Spleen (tissue), 11 donors: ENCODE results near the gene CARHSP1. TPM values are rescaled to one million over a fixed set of nuclear protein-coding genes. Genes with fewer than 3 reads are reported as not detected.

Experiments
- DNase-seq: peaks from one replicate; pipeline ENCODE4 v3.0.0-alpha.2; 2020
- H3K27ac ChIP-seq, 8 donors: fragments of 200-600 bp; sonication (generic) in 7 of 8; 1 replicate in 4 of 8; 2 replicates in 4 of 8; pipeline versions ENCODE4 v1.5.0 to v1.8.0; 2016 to 2021; ENCODE audit warnings: inconsistent platforms in 4 of 8, mild to moderate bottlenecking in 4 of 8, moderate library complexity in 1 of 8
- H3K27me3 ChIP-seq, 7 donors: fragments of 200-600 bp; sonication (generic) in 6 of 7; replicated peaks in 1 of 7; 1 replicate in 4 of 7; 2 replicates in 3 of 7; pipeline versions ENCODE4 v1.5.0 to v1.8.0; 2016 to 2021; ENCODE audit warnings: inconsistent platforms in 3 of 7, mild to moderate bottlenecking in 1 of 7
- H3K36me3 ChIP-seq, 6 donors: fragments of 200-600 bp; sonication (generic) in 5 of 6; 1 replicate in 4 of 6; 2 replicates in 2 of 6; pipeline versions ENCODE4 v1.5.0 to v1.8.0; 2016 to 2021; ENCODE audit warnings: inconsistent platforms in 2 of 6
- H3K4me1 ChIP-seq, 6 donors: fragments of 200-600 bp; sonication (generic) in 5 of 6; 1 replicate in 3 of 6; 2 replicates in 3 of 6; pipeline versions ENCODE4 v1.5.0 to v1.8.0; 2016 to 2021; ENCODE audit warnings: inconsistent platforms in 3 of 6
- H3K4me3 ChIP-seq, 8 donors: fragments of 200-600 bp; sonication (generic) in 7 of 8; 1 replicate in 4 of 8; 2 replicates in 4 of 8; pipeline versions ENCODE4 v1.5.0 to v1.8.0; 2016 to 2021; ENCODE audit warnings: inconsistent platforms in 4 of 8, mild to moderate bottlenecking in 4 of 8, moderate library complexity in 2 of 8
- H3K9me3 ChIP-seq, 8 donors: fragments of 200-600 bp; sonication (generic) in 7 of 8; 1 replicate in 4 of 8; 2 replicates in 4 of 8; pipeline versions ENCODE4 v1.5.0 to v1.8.0; 2016 to 2021; ENCODE audit warnings: inconsistent platforms in 4 of 8
- POLR2A ChIP-seq, 3 donors: fragments of 450-650 bp; IDR thresholded peaks; one replicate each; pipeline ENCODE4 v1.5.1; 2017; ENCODE audit warnings: antibody characterized with exemption in 3 of 3, mild to moderate bottlenecking in 1 of 3
- POLR2AphosphoS5 ChIP-seq, 3 donors: sonication (generic); formaldehyde crosslinking; IDR thresholded peaks; one replicate each; pipeline ENCODE4 v1.5.1; 2017; ENCODE audit warnings: antibody characterized with exemption in 3 of 3
- WGBS, 5 donors: extraction: QIAGEN DNeasy Blood & Tissue Kit in 3 of 5; methylation state at CpG; one replicate each; pipeline versions ENCODE4 v1.1.5 to v1.1.7; 2013 to 2018; 5-methylcytosine and 5-hydroxymethylcytosine counted together
- intact Hi-C: fragments of 100-400 bp; cut with DNase I; formaldehyde crosslinking; loops from one replicate; pipeline ENCODE4 v1.15.0; 2023; ENCODE audit warnings: low total_unique reads
- polyA plus RNA-seq, 3 donors: library from polyadenylated mRNA; stranded (reverse); fragments of 200-250 nt; gene quantifications; one replicate each; pipeline ENCODE4 v1.2.1, GENCODE V29; 2013
- total RNA-seq, 7 donors: library from RNA; depleted of rRNA in 3 of 7; stranded (reverse); fragments of >200 nt in 3 of 7; fragmentation: NEBNext Ultra II Directional in 4 of 7; extraction: Animal tissue kit (Norgen Biotek cat#: 25700) in 4 of 7; gene quantifications; one replicate each; pipeline versions ENCODE4 v1.1.0 to v1.2.1, GENCODE V29; 2016 to 2021
- TF ChIP-seq, protein P1 (sequence below), 11 experiments: fragments of 200-600 bp in 7 of 11; fragments of 450-650 bp in 4 of 11; sonication (generic) in 4 of 11; IDR thresholded peaks in 8 of 11; conservative IDR thresholded peaks in 3 of 11; 1 replicate in 7 of 11; 2 replicates in 4 of 11; pipeline versions ENCODE4 v1.4.0 to v1.8.0; 2016 to 2021; ENCODE audit warnings: antibody characterized with exemption in 11 of 11, inconsistent platforms in 4 of 11, mild to moderate bottlenecking in 1 of 11
- donor health status: healthy with polysubstance abuse.
- donor health status: DM: no; HTN: no; CAD: no; lungs with moderate emphysema.
- donor health status: DM: no; HTN: no; CAD: no.
- donor health status: Bipolar disorder and iron deficiency.
- donor health status: healthy.
- donor health status: DM: no; HTN: no; CAD: no.
- donor health status: DM: yes; HTN: yes; CAD: no.

Gene CARHSP1
- total and polyA plus RNA-seq, 10 donors, result 42.6 to 98.0 (median 55.7) TPM

DNA sequence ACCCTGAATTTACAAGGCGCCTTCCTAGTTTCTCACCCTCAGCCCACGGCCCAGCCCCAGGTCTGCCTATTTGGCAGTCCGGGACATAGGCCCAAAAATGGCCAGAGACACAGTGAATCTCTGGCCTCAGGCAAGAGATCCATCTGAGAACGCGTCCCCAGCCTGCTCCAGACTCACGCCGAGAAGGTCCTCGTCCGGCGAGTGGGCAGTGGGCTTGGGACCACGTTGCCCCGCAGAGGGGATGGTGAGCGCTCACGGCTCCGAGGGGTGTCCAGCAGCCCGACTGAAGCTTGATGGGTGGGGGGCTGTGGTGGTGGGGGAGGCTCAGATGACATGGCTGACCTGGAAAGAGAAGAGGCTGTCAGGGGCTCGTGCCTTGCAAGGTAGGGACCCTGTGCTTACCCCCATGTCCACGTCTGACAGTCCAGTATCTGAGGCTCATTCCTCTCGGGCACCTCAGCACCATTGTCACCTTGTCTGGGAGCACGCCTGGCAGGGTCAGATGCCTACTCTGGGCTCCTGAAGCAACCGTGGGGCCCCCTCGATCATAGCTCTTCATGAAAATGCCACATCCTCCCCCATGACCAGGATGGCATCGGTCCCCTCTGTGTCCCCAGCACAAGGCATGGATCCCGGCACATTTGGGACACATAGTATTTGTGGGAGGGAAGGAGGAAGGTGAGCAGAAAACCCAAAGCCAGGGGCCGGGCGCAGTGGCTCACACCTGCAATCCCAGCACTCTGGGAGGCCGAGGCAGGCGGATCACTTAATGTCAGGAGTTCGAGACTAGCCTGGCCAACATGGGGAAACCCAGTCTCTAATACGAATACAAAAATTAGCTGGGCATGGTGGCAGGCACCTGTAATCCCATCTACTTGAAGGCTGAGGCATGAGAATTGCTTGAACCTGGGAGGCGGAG lies 9.6 kb downstream of the CARHSP1 start:
- Histone ChIP-seq H3K9me3 (no peaks in the 10 kb centered on the region), H3K27me3 (no peaks in the 10 kb centered on the region), H3K36me3 (peaks cover 0 to 57% (median 37%) of the 10 kb centered on the region in 6 donors), H3K4me3 (no peak overlapping the region), H3K27ac (peak overlapping the region in 4 of 8 donors; percentile 7 to 94 (median 28)), H3K4me1 (peaks cover 12 to 76% (median 40%) of the 10 kb centered on the region in 6 donors)
- intact Hi-C loops, result no loop called here
- DNase-seq, result peak; percentile 73
- TF ChIP-seq POLR2A (IDR thresholded peaks at IDR 0.05), result no peak
- TF ChIP-seq, protein P1, sequence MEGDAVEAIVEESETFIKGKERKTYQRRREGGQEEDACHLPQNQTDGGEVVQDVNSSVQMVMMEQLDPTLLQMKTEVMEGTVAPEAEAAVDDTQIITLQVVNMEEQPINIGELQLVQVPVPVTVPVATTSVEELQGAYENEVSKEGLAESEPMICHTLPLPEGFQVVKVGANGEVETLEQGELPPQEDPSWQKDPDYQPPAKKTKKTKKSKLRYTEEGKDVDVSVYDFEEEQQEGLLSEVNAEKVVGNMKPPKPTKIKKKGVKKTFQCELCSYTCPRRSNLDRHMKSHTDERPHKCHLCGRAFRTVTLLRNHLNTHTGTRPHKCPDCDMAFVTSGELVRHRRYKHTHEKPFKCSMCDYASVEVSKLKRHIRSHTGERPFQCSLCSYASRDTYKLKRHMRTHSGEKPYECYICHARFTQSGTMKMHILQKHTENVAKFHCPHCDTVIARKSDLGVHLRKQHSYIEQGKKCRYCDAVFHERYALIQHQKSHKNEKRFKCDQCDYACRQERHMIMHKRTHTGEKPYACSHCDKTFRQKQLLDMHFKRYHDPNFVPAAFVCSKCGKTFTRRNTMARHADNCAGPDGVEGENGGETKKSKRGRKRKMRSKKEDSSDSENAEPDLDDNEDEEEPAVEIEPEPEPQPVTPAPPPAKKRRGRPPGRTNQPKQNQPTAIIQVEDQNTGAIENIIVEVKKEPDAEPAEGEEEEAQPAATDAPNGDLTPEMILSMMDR (IDR thresholded peaks at IDR 0.05 in 8 of 11, conservative IDR thresholded peaks at IDR 0.05 in 3 of 11), result no peak
- TF ChIP-seq POLR2AphosphoS5 (IDR thresholded peaks at IDR 0.05), result peak in 2 of 3 donors; percentile 15 to 55
- 89 to 96% (median 94%) methylated on average over 27 to 31 of the region's 31 CpGs for WGBS, 5 donors

GRCh38 chr16:8855972-8856371 lies 12.8 kb downstream of the CARHSP1 start:
- peak overlapping the region in 3 of 8 donors; percentile 20 to 54 (median 35) for H3K27ac ChIP-seq
- no peaks in the 10 kb centered on the region for H3K9me3 ChIP-seq
- peak; percentile 29 for DNase-seq
- H3K4me1 ChIP-seq, result peaks cover 3 to 66% (median 19%) of the 10 kb centered on the region in 6 donors
- TF ChIP-seq POLR2A (IDR thresholded peaks at IDR 0.05) (no peak), POLR2AphosphoS5 (IDR thresholded peaks at IDR 0.05) (peak in 1 of 3 donors; percentile 0)
- H3K27me3 ChIP-seq, result no peaks in the 10 kb centered on the region
- WGBS, 5 donors, result 48 to 72% (median 63%) methylated on average over 5 of the region's 5 CpGs
- no peak overlapping the region for H3K4me3 ChIP-seq
- H3K36me3 ChIP-seq, result peaks cover 0 to 90% (median 44%) of the 10 kb centered on the region in 6 donors
- intact Hi-C loops, result no loop called here

- intact Hi-C loops, result no loop called here
- peak overlapping the region in 1 of 8 donors; percentile 35 for H3K27ac ChIP-seq
Measured at GRCh38 chr16:8855051-8855786, 13.6 kb downstream of the CARHSP1 start.

GRCh38 chr16:8854298-8854948 lies 14.4 kb downstream of the CARHSP1 start:
- H3K27ac ChIP-seq, result peak overlapping the region in 1 of 8 donors; percentile 26
- TF ChIP-seq POLR2AphosphoS5 (IDR thresholded peaks at IDR 0.05) (no peak), POLR2A (IDR thresholded peaks at IDR 0.05) (no peak)
- no peaks in the 10 kb centered on the region for H3K27me3 ChIP-seq
- intact Hi-C loops, result no loop called here
- no peak overlapping the region for H3K4me3 ChIP-seq
- 92 to 95% (median 94%) methylated on average over 9 of the region's 9 CpGs for whole genome bisulfite sequencing, 5 donors
- peaks cover 0 to 97% (median 52%) of the 10 kb centered on the region in 6 donors for H3K36me3 ChIP-seq
- DNase-seq, result peak; percentile 35
- no peaks in the 10 kb centered on the region for H3K9me3 ChIP-seq
- peaks cover 15 to 66% (median 28%) of the 10 kb centered on the region in 6 donors for H3K4me1 ChIP-seq

More at GRCh38 chr16:8855051-8855786, 13.6 kb downstream of the CARHSP1 start:
- peak; percentile 37 for DNase-seq
- peak in 1 of 3 donors; percentile 12 for TF ChIP-seq POLR2AphosphoS5 (IDR thresholded peaks at IDR 0.05)
- TF ChIP-seq, protein P1 (IDR thresholded peaks at IDR 0.05 in 8 of 11, conservative IDR thresholded peaks at IDR 0.05 in 3 of 11), result no peak
- no peaks in the 10 kb centered on the region for H3K27me3 ChIP-seq
- peaks cover 7 to 66% (median 23%) of the 10 kb centered on the region in 6 donors for H3K4me1 ChIP-seq
- 93 to 98% (median 95%) methylated on average over 7 to 11 of the region's 11 CpGs for WGBS, 5 donors
- H3K36me3 ChIP-seq, result peaks cover 0 to 97% (median 46%) of the 10 kb centered on the region in 6 donors
- no peak overlapping the region for H3K4me3 ChIP-seq
- no peaks in the 10 kb centered on the region for H3K9me3 ChIP-seq
